OCI-LY7 (cell line): ENCODE data around the gene GTF2IRD1.

Source experiments
- CTCF ChIP-seq: fragments of 200-600 bp; sonication (generic); conservative IDR thresholded peaks from 2 replicates; pipeline ENCODE4 v1.5.1; 2014; ENCODE audit warnings: mild to moderate bottlenecking, antibody characterized with exemption, low read length, moderate library complexity, mixed read lengths
- EZH2phosphoT487 ChIP-seq: fragments of 200-600 bp; sonication (generic); IDR thresholded peaks from 2 replicates; pipeline ENCODE4 v1.6.1; 2018; ENCODE audit warnings: low read depth, borderline replicate concordance, mild to moderate bottlenecking, mixed run types, antibody characterized with exemption, low read length, moderate library complexity, mixed read lengths

DNA sequence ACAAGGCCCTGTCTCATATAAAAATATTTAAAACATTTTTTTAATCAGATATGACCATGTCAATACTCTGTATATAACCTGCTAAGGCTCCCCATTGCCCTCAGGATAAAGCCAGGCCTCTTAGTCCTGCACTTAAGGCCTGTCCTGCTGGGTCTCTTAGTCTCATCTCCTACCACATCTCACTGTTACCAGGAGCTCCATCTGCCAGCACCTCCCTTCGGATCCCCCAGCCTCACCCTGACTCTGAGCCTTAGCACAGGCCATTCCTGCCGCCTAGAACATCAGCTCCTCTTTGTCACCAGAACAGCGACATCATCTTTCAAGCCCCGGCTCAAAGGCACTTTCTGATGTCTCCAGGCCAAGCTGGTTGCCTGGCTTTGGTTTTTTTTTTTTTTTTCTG lies 25.7 kb upstream of the GTF2IRD1 start:
- TF ChIP-seq CTCF = no peak
- TF ChIP-seq EZH2phosphoT487 = no peak
